Left ventricle myocardium inferior (tissue), 1 donor: ENCODE results near the gene TECTA. TPM values are rescaled to one million over a fixed set of nuclear protein-coding genes. Genes with fewer than 3 reads are reported as not detected.
"Not testable (repeated sequence)": the region's sequence is repeated elsewhere in the genome, so short reads cannot be mapped to it uniquely, and the experiment has no call there.

Experiments used
- DNase-seq: peaks from one replicate; pipeline ENCODE4 v3.0.0-alpha.2; 2020
- H3K27ac ChIP-seq: fragments of 200-600 bp; replicated peaks from 2 replicates; pipeline ENCODE4 v1.8.0; 2021
- H3K27me3 ChIP-seq: fragments of 200-600 bp; 2 replicates; pipeline ENCODE4 v1.8.0; 2021; ENCODE audit warnings: low read depth
- H3K36me3 ChIP-seq: fragments of 200-600 bp; 2 replicates; pipeline ENCODE4 v1.8.0; 2021
- H3K4me1 ChIP-seq: fragments of 200-600 bp; 2 replicates; pipeline ENCODE4 v1.8.0; 2021
- H3K4me3 ChIP-seq: fragments of 200-600 bp; 2 replicates; pipeline ENCODE4 v1.8.0; 2021; ENCODE audit warnings: mild to moderate bottlenecking, moderate library complexity
- H3K9me3 ChIP-seq: fragments of 200-600 bp; replicated peaks from 2 replicates; pipeline ENCODE4 v1.8.0; 2021
- CTCF ChIP-seq: fragments of 200-600 bp; IDR thresholded peaks from 2 replicates; pipeline ENCODE4 v1.8.0; 2021; ENCODE audit warnings: antibody characterized with exemption, mild to moderate bottlenecking, borderline replicate concordance
- intact Hi-C: fragments of 100-400 bp; cut with micrococcal nuclease; formaldehyde crosslinking; loops from one replicate; pipeline ENCODE4 v1.11.0; 2022
- total RNA-seq: library from RNA; stranded (reverse); fragmentation: NEBNext Ultra II Directional; extraction: Animal tissue kit (Norgen Biotek cat#: 25700); gene quantifications from one replicate; pipeline ENCODE4 v1.2.1, GENCODE V29; 2021
- donor health status: DM: no; HTN: yes; CAD: no; lungs with severe emphysema.

The TECTA gene
- total RNA-seq, 1 donor from 2014 or later: 1.1 TPM

GRCh38 chr11:121157756-121158155 lies 56.7 kb downstream of the TECTA start:
- intact Hi-C loops: no loop called here
- no peaks in the 10 kb centered on the region for H3K9me3 ChIP-seq
- no peaks in the 10 kb centered on the region for H3K36me3 ChIP-seq
- no peaks in the 10 kb centered on the region for H3K4me1 ChIP-seq
- no peak overlapping the region for H3K27ac ChIP-seq
- no peaks in the 10 kb centered on the region for H3K27me3 ChIP-seq
- no peak for DNase-seq
- H3K4me3 ChIP-seq: no peak overlapping the region
- no peak for TF ChIP-seq CTCF

GRCh38 chr11:121159741-121160140 lies 58.7 kb downstream of the TECTA start:
- TF ChIP-seq CTCF: no peak
- no peak for DNase-seq
- no peaks in the 10 kb centered on the region for H3K27me3 ChIP-seq
- H3K4me3 ChIP-seq: no peak overlapping the region
- intact Hi-C loops: no loop called here
- no peak overlapping the region for H3K27ac ChIP-seq
- no peaks in the 10 kb centered on the region for H3K9me3 ChIP-seq
- H3K36me3 ChIP-seq: no peaks in the 10 kb centered on the region
- H3K4me1 ChIP-seq: no peaks in the 10 kb centered on the region

- no peak overlapping the region for H3K27ac ChIP-seq
- no peaks in the 10 kb centered on the region for H3K9me3 ChIP-seq
- no peaks in the 10 kb centered on the region for H3K27me3 ChIP-seq
- H3K4me3 ChIP-seq: no peak overlapping the region
- TF ChIP-seq CTCF: no peak
- DNase-seq: no peak
- H3K4me1 ChIP-seq: no peaks in the 10 kb centered on the region
- intact Hi-C loops: no loop called here
- H3K36me3 ChIP-seq: no peaks in the 10 kb centered on the region
Observed at GRCh38 chr11:121161349-121161917, 60.4 kb downstream of the TECTA start.

GRCh38 chr11:121163658-121164308 lies 62.7 kb downstream of the TECTA start:
- intact Hi-C loops: no loop called here
- H3K36me3 ChIP-seq: peaks cover 8% of the 10 kb centered on the region
- no peaks in the 10 kb centered on the region for H3K27me3 ChIP-seq
- no peak for DNase-seq
- no peak for TF ChIP-seq CTCF
- no peaks in the 10 kb centered on the region for H3K4me1 ChIP-seq
- H3K27ac ChIP-seq: no peak overlapping the region
- H3K9me3 ChIP-seq: no peaks in the 10 kb centered on the region
- no peak overlapping the region for H3K4me3 ChIP-seq

- H3K4me1 ChIP-seq, DNase-seq, intact Hi-C loops, H3K4me3 ChIP-seq, H3K27ac ChIP-seq, H3K27me3 ChIP-seq: not testable (repeated sequence)
- peaks cover 33% of the 10 kb centered on the region for H3K9me3 ChIP-seq
- peaks cover 10% of the 10 kb centered on the region for H3K36me3 ChIP-seq
Observed at GRCh38 chr11:121177629-121178028, 76.6 kb downstream of the TECTA start.

- H3K27ac ChIP-seq: no peak overlapping the region
- H3K4me3 ChIP-seq: no peak overlapping the region
- intact Hi-C loops: no loop called here
- H3K4me1 ChIP-seq: no peaks in the 10 kb centered on the region
- no peak for DNase-seq
- H3K36me3 ChIP-seq: peaks cover 10% of the 10 kb centered on the region
- peaks cover 33% of the 10 kb centered on the region for H3K9me3 ChIP-seq
- TF ChIP-seq CTCF: no peak
- H3K27me3 ChIP-seq: no peaks in the 10 kb centered on the region
Observed at GRCh38 chr11:121179306-121179705, 78.3 kb downstream of the TECTA start.
